Measurements from ENCODE around the gene TTC23.

GRCh38 chr15:99102332-99103235 lies 146.8 kb downstream of the TTC23 start:
- no peak for TF ChIP-seq POLR2A (IDR thresholded peaks at IDR 0.05; ENCODE audit: low read depth, low read length)
- no peak for TF ChIP-seq CTCF (IDR thresholded peaks at IDR 0.05; ENCODE audit: extremely low read depth in 1 of 2, insufficient read depth in 1 of 2, low read depth in 1 of 2, low read length in 2 of 2)
- TF ChIP-seq EZH2 (IDR thresholded peaks at IDR 0.05; ENCODE audit: borderline replicate concordance, low read depth, low read length, severe bottlenecking): no peak
- no peak for TF ChIP-seq POLR2AphosphoS5 (IDR thresholded peaks at IDR 0.05; ENCODE audit: insufficient read depth, low read depth, low read length)
- TF ChIP-seq MAX (IDR thresholded peaks at IDR 0.05; ENCODE audit: insufficient read depth, insufficient read length): no peak
- no peak for TF ChIP-seq FOS (IDR thresholded peaks at IDR 0.05; ENCODE audit: borderline replicate concordance, insufficient read depth, low read length)
- no peak for TF ChIP-seq GATA2 (IDR thresholded peaks at IDR 0.05; ENCODE audit: insufficient read depth, insufficient read length, low read depth, low read length)
- TF ChIP-seq MYC (IDR thresholded peaks at IDR 0.05; ENCODE audit: low read depth, low read length): no peak
- no peak for TF ChIP-seq JUN (IDR thresholded peaks at IDR 0.05; ENCODE audit: borderline replicate concordance, insufficient read depth, insufficient read length, low read depth)

Measured in endothelial cell of umbilical vein (primary cell).